ENCODE results near the gene CENPA.

DNA sequence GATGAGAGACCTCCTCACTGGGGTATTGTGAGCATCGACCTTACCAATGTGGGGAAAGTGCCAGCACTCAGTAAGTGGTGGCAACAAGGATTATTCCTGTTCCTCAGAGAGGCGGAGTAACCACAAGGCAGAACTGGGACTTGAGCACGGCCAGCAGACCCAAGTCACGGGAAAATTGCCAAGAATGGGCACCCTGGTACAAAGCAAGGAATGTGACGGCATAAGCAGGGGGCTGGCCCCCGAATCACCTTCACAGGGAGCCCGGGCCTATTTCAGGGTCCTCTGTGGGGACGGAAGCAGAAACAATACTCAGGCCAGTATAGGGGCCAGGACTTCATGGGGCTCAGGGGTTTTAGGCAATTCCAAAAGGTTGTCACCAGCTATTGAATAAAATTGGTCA lies 25.4 kb downstream of the CENPA start:
- no peak for TF ChIP-seq MYC (IDR thresholded peaks at IDR 0.05; ENCODE audit: low read depth, low read length)
- TF ChIP-seq, protein P1, sequence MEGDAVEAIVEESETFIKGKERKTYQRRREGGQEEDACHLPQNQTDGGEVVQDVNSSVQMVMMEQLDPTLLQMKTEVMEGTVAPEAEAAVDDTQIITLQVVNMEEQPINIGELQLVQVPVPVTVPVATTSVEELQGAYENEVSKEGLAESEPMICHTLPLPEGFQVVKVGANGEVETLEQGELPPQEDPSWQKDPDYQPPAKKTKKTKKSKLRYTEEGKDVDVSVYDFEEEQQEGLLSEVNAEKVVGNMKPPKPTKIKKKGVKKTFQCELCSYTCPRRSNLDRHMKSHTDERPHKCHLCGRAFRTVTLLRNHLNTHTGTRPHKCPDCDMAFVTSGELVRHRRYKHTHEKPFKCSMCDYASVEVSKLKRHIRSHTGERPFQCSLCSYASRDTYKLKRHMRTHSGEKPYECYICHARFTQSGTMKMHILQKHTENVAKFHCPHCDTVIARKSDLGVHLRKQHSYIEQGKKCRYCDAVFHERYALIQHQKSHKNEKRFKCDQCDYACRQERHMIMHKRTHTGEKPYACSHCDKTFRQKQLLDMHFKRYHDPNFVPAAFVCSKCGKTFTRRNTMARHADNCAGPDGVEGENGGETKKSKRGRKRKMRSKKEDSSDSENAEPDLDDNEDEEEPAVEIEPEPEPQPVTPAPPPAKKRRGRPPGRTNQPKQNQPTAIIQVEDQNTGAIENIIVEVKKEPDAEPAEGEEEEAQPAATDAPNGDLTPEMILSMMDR (IDR thresholded peaks at IDR 0.05; ENCODE audit: low read depth, low read length) = no peak

Data from NB4 (cell line).